ENCODE measurements around the gene SMC1A. TPM values are rescaled to one million over a fixed set of nuclear protein-coding genes. Genes with fewer than 3 reads are reported as not detected.

Gene SMC1A
- total RNA-seq, 1 experiment from 2014 or later, result 100 TPM

DNA sequence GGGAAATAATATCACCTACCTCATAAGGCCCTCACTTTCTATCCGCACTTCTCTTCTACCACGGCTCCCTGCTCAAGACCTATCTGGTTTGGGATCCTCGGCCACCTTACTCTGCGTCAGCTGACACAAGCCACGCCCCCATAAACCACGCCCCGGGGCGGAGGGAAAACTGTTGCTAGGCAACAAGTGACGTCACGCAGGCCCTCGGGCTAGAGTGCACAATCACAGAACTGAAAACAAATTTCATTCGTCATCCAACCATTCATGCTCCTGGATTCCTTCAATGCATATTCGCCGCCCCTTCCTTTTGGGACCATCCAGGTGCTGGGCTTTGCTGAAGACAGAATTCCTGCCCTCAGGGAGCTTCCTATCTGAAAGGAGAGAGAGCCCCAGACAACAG, 66.3 kb downstream of the SMC1A start:
- no peak overlapping the region for H3K27ac Mint-ChIP-seq
- H3K79me2 ChIP-seq (ENCODE audit: insufficient read depth, low read length), result no peaks in the 10 kb centered on the region

More for the DNA sequence above, 66.3 kb downstream of the SMC1A start:
- peaks cover 20% of the 10 kb centered on the region for H3K9me3 ChIP-seq (ENCODE audit: control insufficient read depth, low read depth, low read length)
- H3K79me1 ChIP-seq (ENCODE audit: insufficient read depth, low read depth, low read length, poor library complexity, severe bottlenecking), result no peaks in the 10 kb centered on the region
- Mint-ChIP-seq H3K4me3 (no peak overlapping the region), H3K36me3 (ENCODE audit: insufficient read depth in 1 of 3, low read depth in 3 of 3) (peaks cover 0 to 6% (median 3%) of the 10 kb centered on the region in 3 experiments; a peak in 4 of 7 replicates), H3K27me3 (ENCODE audit: low read depth) (peaks cover 2% of the 10 kb centered on the region; the same call in 1 of the 2 replicates), H3K4me1 (peaks cover 0 to 3% of the 10 kb centered on the region in 2 experiments; a peak in 3 of 4 replicates), H3K9me3 (peaks cover 72 to 75% of the 10 kb centered on the region in 2 experiments)
- H3K4me1 ChIP-seq (ENCODE audit: insufficient read depth, low read length), result no peaks in the 10 kb centered on the region
- H2BK120ac ChIP-seq (ENCODE audit: low read depth, low read length, poor library complexity, severe bottlenecking), result no peak overlapping the region
- no peaks in the 10 kb centered on the region for H3K23me2 ChIP-seq (ENCODE audit: insufficient read length, low read depth, low read length, poor library complexity, severe bottlenecking)
- H2BK12ac ChIP-seq (ENCODE audit: insufficient read length, low read depth, low read length), result no peak overlapping the region
- H3K4ac ChIP-seq (ENCODE audit: low read depth, low read length), result no peak overlapping the region
- H3K27me3 ChIP-seq (ENCODE audit: insufficient read depth, low read length), result no peaks in the 10 kb centered on the region
- no peak overlapping the region for H4K5ac ChIP-seq (ENCODE audit: insufficient read length, low read depth, low read length)
- no peak overlapping the region for H3T11ph ChIP-seq (ENCODE audit: low read length)
- H2AFZ ChIP-seq (ENCODE audit: low read length), result no peak overlapping the region
- H3K4me2 ChIP-seq (ENCODE audit: insufficient read depth, insufficient read length, low read length), result no peak overlapping the region
- H2BK15ac ChIP-seq (ENCODE audit: low read depth, low read length), result no peak overlapping the region
- H3K23ac ChIP-seq (ENCODE audit: insufficient read length, low read depth, low read length), result no peak overlapping the region
- no peak overlapping the region for H2AK5ac ChIP-seq (ENCODE audit: insufficient read length, low read length)
- no peak overlapping the region for H2BK5ac ChIP-seq (ENCODE audit: insufficient read length, low read length)
- H3K9ac ChIP-seq (ENCODE audit: extremely low read depth, insufficient read length, low read length), result no peak overlapping the region
- H3K14ac ChIP-seq (ENCODE audit: insufficient read depth, low read length), result no peak overlapping the region; the same call in 1 of the 2 replicates
- no peak overlapping the region for H4K91ac ChIP-seq (ENCODE audit: insufficient read length, low read depth, low read length)
- peak; percentile 42 for DNase-seq
- no peak overlapping the region for H3K18ac ChIP-seq (ENCODE audit: insufficient read length, low read depth, low read length)
- no peak overlapping the region for H2BK20ac ChIP-seq (ENCODE audit: low read depth, low read length, poor library complexity, severe bottlenecking)
- TF ChIP-seq, protein P1, sequence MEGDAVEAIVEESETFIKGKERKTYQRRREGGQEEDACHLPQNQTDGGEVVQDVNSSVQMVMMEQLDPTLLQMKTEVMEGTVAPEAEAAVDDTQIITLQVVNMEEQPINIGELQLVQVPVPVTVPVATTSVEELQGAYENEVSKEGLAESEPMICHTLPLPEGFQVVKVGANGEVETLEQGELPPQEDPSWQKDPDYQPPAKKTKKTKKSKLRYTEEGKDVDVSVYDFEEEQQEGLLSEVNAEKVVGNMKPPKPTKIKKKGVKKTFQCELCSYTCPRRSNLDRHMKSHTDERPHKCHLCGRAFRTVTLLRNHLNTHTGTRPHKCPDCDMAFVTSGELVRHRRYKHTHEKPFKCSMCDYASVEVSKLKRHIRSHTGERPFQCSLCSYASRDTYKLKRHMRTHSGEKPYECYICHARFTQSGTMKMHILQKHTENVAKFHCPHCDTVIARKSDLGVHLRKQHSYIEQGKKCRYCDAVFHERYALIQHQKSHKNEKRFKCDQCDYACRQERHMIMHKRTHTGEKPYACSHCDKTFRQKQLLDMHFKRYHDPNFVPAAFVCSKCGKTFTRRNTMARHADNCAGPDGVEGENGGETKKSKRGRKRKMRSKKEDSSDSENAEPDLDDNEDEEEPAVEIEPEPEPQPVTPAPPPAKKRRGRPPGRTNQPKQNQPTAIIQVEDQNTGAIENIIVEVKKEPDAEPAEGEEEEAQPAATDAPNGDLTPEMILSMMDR (conservative IDR thresholded peaks at IDR 0.05), result no peak
- H3K56ac ChIP-seq (ENCODE audit: insufficient read length, low read depth, low read length), result no peak overlapping the region
- WGBS (ENCODE audit: extremely low coverage, insufficient read length, low lambda C conversion rate), result no CpG with 5 or more reads among the region's 14 CpGs
- no peaks in the 10 kb centered on the region for H4K20me1 ChIP-seq (ENCODE audit: control insufficient read depth, insufficient read depth, insufficient read length)
- no peak overlapping the region for H3K27ac ChIP-seq (ENCODE audit: insufficient read length, low read depth, low read length)
- no peak overlapping the region for H4K8ac ChIP-seq (replicated peaks; ENCODE audit: insufficient read length, low read depth, low read length)
